DMS 273 (cell line): Measurements from ENCODE around the gene RNF207.

Source experiments
- DNase-seq: peaks from one replicate; lab custom pipeline; 2025; ENCODE audit not compliant: unreplicated experiment; lab: John Stamatoyannopoulos, UW

Gene RNF207

DNA sequence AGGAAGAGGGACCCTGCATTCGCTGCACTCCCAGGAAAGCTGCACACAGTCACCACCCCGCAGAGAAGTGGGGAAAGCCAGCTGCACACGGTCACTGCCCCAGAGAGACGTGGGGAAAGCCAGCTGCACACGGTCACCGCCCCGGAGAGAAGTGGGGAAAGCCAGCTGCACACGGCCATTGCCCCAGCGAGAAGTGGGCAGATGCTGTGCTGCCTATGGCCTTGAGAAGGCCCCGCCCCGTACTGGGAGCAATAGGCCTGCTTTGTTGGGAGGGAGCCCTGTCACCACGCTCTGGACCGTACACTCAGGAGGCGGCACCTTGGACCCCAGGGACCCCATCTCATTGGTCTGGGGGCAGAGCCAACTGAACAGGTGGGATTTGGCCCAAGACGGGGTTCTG is 59.2 kb downstream of the RNF207 start:
- peak; percentile 33 for DNase-seq

DNA sequence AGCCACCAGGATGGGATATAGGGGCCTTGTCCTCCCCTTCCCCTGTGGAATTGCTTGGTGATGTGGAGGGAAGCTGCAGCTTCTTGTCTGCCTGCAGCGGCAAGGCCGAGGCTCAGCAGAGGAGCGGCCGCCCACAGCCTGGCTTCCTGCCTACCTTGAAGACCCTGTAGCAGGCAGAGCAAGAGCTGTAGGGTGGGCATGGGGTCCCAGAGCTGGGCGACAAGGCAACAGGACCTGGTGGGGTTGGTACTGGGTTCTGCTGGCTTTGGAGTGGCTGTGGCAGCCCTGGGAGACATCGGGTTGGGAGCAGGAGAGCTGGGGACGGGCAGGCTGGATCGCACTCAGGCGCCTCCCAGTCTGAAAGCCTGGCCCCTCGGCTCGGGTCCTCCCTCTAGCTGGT is 60.7 kb downstream of the RNF207 start:
- no peak for DNase-seq

- DNase-seq, result no peak
These were observed 61.9 kb downstream of the RNF207 start for GRCh38 chr1:6267686-6268322.

- no peak for DNase-seq
These were observed 62.5 kb downstream of the RNF207 start for GRCh38 chr1:6268415-6268814.

DNA sequence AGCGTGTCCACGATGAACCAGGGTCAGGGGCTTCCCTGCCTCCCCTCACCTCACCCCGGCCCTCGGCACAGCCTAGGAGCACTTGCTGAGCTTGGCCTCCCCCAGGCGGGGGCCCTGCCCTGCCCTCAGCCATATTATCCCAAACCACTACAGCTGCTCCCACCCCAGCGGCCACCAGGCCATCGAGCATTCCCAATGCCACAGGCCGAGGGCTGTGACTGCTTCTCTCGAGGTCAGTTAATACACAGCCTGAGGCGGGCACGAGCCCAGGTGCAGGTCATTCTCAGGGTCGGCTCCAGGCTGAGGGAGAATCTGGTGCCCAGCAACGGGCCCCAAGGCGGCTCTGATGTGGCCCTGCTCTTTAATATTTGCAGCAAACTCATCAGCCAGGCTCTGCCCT is 63.4 kb downstream of the RNF207 start:
- no peak for DNase-seq

GRCh38 chr1:6269720-6270400 is 63.9 kb downstream of the RNF207 start:
- DNase-seq, result peak; percentile 94

- peak; percentile 65 for DNase-seq
These were observed 64.5 kb downstream of the RNF207 start for GRCh38 chr1:6270401-6270800.
